HuH-7.5 (cell line): ENCODE measurements around the gene CIROP.

Source experiments
- DNase-seq: peaks from one replicate; pipeline ENCODE4 v3.0.0; 2011; ENCODE audit warnings: low spot score

The CIROP gene

DNA sequence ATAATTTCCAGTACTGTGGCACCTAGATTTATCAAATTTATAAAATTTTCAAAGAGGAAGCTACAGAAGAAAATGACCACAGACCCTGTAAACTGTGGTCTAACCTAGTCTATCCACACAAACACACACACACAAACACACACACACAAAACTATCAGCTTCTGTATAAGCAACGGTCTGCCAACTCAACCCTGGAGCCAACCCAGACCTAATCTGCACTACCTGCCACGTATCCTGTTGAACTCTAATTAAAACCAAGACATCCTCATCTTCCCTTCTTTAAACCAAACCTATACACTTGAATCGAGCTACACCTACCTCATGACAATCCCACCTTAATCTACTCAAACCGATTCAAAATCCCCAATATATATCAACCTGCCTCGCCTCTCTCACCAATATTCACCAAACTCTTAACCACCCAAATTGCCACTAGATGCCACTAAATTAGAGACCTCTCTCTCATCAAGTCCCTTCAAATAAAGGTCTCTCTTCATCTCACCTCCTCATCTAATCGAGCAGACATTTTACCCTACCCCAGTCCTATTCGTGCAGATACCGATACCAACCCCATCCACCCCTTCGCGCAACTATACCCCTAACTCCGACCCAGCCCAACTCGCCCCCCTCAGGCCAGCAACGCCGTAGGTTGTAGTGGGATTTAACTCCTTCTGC lies 10.7 kb downstream of the CIROP start:
- no peak for DNase-seq

DNA sequence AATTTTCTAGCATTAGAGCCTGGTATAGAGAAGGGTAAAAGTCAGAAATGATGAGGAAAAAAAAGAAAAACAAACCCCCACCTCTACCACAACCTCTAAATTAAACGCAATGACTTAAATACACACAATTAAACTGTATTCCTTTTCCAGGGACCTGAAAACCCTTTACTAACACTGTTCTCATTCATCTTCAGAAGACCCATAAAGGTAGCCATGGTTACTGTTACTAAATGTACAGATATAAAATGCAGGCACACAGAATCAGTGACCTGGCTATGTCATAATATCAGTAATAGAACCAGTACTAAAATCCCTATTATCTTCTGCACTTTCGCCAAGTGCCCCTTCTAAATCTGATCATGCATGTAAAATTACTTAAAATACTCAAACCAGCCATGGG lies 11.3 kb downstream of the CIROP start:
- no peak for DNase-seq

DNA sequence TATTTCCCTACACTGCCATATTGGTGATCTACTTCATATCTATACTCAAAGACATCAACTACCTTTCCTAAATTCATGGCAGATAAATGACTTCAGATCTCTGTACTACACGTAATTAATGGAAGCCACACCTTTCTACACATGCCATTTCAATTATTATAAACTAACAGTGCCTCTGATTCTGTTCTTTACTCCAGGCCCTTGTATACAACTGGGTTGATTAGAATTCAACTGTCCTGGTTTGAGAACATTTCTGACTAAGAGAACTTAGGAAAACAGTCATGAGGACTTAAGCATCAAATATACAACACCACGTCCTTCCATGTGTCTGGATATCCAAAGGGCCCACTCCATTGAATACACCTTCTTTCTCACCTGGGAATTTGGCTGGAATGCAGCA lies 11.7 kb downstream of the CIROP start:
- no peak for DNase-seq

DNA sequence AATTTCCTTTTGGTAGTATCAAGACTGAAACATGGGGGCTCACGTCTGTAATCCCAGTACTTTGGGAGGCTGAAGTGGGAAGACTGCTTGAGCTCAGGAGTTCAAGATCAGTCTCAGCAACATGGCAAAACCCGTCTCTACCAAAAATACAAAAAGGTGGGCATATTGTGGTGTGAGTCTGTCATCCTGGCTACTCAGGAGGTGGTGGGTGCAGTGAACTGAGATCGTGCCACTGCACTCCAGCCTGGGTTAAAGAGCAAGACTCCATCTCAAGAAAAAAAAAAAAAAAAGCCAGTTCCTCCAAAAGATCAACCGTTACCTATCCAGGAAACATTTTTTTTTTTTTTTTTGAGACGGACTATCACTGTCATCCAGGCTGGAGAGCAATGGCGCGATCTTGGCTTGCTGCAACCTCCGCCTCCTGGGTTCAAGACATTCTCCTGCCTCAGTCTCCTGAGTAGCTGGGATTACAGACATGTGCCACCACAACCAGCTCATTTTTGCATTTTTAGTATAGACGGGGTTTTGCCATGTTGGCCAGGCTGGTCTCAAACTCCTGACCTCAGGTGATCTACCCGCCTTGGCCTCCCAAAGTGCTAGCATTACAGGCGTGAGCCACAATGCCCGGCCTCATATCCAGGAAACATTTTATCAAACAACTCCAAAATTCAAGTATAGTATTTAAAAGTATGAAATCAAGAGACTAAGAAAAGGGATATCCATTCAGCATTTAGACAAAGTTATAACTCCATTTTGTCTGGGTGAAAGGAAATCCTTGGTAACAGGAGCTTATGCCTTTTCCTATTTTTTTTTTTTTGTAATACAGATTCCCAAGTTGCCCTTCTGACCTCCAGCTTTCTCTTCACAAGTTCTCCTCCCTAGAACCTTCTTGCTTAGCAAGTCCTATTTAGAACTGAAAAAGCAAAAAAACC lies 13.2 kb downstream of the CIROP start:
- DNase-seq, result no peak

DNA sequence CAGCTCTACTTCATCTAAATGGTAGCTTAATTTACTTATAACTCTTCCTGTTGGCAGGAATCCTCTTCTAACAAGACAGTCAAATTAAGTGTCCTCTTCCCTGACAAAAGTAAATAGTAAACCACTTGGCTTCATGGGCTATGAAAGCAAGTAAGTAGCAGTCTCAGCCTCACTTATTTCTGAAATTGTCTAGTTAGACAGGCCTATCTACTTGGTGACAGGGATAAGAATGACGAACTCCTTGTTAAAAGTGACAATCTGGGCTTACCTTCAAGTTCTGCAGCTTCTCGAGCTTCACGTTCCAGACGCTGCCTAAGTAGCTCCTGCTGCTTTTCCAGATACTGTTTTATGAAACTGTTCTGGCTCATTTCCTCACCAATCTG lies 14.5 kb downstream of the CIROP start:
- no peak for DNase-seq

DNA sequence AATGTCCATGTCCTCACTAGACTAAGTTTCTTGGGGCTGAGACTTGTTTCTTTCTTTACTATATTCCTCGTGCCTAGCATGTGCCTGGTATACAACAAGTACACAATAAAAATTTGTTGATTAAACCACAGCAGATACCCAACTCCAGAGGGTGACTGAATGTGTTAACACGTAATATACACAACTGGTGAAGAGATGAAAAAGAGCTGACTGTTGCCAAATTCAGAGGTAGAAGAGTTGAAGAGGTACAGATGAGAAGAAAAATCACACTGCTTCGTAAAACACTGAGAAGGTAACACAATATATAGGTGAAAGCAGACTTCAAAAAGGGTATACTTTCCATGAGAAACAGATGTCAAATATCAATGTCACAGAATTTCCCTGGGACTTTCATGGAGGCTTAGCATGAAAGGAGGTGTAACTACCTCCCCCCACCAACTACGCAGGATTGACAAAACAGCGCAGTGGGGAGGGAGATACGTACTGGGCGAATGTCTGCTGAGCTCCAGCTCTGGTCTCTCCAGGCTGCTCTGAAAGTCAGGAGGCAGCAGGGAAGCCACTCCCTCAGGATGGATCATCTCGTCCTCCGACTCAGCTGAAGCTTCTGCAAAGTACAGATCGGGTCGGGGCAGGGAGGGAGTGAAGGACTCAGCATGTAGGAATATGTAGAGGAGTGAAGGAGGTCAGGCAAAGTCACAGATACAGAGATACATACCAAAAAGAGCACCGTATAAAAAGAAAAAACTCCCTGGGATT lies 15.1 kb downstream of the CIROP start:
- no peak for DNase-seq

DNA sequence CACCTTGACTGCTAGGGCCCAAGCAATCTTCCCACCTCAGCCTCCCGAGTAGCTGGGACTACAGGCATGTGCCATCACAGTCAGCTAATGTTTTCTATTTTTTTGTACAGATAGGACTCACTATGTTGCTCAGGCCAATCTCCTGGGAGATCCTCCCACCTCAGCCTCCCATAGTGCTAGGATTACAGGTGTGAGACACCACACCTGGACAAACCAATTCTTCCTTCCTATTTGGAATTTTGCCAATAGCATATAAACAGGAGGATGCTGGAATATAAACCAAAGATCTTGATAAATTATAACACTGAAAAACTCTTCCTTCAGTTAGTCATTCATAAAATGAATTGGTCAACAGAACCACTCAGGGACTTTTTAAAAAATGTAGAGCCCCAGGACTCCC lies 18.2 kb downstream of the CIROP start:
- no peak for DNase-seq

DNA sequence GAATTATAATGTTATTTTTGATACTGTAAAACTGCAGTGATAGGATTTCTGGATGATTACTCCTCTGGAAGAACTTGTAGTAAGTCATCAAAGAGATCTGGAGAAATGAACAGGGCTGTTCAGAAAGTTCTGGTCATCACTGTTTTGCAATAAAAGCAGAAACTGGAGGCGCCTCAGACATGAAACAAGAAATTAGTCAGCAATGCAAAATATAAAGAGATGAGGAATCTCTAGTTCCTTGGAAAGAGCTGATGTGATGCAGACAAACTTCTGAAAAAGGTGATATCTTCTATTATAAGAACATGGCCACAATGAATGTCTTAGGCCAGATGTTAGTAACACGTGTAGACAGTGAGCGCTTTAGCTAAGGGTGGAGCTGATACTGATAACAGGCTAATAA lies 19.3 kb downstream of the CIROP start:
- no peak for DNase-seq

DNA sequence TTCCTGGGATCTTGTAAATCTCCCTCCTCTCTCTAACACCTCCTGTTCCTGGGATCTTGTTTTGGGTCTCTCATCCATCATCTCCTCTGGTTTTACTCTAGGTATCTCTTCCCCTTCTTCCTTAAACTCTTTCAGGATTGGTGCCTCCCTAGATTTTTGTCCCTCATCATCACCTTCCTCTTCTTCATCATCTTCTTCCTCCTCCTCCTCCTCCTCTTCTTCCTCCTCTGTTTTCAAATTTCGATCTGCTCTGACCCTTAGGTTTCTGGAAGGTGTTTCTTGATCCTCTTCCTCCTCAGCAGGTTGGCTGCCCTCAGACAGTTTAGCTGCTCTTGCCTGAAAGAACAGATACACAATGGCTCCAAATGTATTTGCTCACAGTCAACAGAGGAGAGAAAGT lies 24.3 kb downstream of the CIROP start:
- no peak for DNase-seq

DNA sequence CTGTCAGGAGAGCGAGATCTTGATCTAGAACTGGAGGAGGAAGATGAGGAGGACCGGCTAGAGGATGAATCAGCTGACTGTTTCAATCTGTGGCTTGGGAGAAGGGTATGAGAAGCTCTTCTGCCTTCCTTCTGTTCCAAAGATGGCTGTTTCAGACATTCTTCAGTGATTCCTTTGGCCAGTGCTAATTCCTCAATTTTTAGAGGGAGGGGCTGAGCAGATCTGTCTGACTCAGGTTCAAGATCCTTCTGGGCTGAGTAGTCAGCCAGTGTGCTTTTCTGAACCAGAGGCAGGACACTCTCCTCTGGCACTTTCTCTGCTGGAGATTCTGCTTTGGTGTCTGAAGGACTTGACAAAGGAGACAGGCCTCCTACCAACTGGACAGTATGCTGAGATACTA lies 25.1 kb downstream of the CIROP start:
- no peak for DNase-seq

DNA sequence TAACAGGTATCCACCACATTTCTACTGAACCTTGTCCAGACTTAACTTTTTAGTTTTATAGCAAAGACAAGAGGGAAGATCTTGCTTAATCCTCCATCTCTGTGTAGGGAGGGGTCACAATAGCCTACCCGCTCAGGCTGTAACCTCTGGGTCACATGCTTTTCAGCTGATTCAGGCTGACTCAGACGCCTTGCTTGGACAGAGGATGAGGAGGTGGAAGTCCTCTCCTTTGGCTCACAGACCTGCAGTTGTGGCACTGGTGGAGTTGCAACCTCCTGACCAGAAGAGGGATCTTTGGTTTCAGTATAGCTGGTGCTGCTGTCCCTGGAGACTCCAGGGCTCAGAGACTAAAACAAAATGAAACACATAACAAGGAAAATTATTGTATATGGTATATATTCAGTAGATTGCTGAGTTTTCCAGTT lies 26.1 kb downstream of the CIROP start:
- no peak for DNase-seq

DNA sequence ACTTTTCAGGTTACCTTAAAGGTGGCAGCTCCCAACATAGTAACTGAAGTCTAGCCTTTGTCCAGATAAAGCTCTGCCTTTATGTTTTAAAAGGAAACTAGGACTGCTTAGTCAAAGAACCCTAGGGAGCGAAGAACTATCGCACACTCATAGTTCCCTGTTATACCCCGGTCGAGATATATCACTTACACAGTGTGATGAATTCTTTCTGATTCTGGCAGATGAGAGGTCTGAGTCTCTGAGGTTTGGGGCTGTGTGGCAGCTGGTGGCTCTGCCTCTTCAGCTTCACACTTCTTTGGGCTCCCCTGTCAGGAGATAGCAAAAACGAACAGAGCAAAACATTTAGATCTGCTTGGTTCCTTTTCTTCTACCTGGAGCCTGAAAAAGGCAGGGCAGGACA lies 26.8 kb downstream of the CIROP start:
- DNase-seq, result no peak

DNA sequence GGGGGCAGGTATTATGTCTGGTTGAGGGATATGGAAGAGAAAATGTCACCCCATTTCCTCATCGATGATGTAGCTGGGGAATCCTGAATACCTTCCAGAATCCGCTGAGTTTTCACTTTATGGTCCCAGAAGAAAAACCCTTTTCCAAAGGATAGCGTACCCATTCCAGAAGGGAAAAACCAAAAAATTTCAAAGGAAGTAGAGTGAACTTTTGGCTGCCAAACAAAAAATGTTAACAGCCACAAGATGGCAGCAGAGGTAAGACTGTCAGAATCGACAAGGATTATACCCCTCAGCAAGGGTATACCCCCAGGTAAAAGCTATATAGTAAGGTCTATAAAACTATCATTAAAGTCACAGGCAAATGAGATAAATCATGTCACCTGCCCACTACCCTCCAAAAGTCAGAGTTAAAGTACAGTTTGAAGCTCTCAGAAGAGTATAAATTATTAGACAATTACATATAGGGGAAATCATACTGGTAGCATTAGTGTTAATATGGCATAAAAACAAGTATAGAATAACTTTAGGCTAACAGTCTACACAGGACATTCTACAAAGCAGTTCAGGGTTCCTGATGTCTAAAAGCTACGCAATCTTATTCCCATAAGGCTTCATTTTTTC lies 27.9 kb downstream of the CIROP start:
- DNase-seq, result no peak

DNA sequence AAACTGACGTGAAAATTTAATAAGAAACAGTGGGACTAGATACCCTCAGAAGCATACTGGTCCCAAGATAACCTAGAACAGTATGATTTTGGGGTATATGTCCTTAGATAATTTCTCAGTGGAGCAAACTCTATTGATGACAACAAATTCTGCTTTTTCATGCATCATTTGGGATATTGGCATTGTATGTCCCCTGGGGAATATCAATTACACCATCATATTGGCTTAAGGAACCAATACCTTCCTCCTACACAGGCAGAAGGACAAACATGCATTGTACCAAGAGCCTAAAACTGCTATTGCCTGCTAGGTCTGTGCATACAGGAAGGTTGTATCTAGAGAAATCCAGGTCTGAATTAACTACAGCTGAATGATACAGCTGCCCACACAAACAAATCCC lies 29.9 kb downstream of the CIROP start:
- no peak for DNase-seq

DNA sequence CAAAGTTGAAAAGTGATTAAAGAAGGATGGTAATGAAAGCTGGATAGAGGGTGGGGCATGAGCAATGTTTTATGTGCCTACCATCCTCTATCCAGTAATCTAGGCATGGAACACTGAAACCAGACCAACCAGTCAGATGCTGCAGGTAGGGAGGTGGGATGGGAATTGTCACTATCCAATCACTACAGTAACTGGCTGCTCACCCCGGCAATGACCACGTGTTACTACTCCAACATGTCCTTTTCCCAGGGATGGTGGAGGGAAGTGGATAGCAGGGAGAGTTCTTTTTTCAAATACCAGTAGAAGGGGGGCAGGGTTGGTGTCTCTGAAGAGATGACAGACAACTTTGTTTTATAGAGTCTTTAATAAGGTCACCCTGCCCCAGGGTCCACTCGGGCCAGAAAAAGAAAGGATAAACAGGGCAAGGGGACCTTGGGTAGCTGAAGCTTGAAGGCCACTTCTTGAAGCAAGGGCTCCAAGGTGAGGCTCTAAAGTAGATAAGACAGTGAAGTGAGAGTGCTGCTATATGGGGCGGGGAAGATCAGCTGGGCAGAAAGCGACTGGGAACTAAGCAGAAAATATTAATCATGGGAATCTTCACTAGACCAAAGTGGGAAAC lies 32.8 kb downstream of the CIROP start:
- no peak for DNase-seq

DNA sequence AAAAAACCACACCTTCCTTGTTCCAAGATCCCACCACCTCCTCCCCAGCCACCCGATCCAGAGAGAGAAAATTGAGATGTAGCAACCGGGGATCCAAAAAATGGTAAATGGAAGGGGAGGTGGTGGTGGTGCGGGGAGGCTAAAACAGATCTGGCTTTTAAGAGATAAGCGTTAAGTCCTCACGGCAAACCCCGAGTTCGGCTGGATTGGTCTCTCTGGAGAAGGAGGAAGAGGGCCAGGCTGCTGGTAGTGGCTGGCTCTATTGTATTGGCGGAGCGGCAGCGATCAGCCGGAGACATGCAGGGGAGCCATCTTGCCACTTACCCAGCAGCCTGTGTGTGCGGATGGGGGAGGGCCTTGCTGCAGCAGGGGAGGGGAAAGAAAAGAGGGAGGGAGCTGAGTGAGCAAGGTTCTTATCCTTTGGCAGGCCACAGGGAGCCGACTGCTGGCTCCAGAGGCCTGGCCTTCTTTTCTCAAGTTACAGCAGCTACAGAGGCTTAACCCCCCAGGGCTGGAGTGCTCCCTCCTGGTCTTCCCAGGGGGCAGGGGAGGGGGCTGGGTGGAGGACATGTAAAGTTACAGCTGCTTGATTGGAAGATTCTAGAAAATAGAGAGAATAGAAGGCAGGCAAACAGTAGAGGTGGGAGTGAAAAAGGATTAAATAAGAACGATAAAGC lies 33.4 kb downstream of the CIROP start:
- peak; percentile 81 for DNase-seq

DNA sequence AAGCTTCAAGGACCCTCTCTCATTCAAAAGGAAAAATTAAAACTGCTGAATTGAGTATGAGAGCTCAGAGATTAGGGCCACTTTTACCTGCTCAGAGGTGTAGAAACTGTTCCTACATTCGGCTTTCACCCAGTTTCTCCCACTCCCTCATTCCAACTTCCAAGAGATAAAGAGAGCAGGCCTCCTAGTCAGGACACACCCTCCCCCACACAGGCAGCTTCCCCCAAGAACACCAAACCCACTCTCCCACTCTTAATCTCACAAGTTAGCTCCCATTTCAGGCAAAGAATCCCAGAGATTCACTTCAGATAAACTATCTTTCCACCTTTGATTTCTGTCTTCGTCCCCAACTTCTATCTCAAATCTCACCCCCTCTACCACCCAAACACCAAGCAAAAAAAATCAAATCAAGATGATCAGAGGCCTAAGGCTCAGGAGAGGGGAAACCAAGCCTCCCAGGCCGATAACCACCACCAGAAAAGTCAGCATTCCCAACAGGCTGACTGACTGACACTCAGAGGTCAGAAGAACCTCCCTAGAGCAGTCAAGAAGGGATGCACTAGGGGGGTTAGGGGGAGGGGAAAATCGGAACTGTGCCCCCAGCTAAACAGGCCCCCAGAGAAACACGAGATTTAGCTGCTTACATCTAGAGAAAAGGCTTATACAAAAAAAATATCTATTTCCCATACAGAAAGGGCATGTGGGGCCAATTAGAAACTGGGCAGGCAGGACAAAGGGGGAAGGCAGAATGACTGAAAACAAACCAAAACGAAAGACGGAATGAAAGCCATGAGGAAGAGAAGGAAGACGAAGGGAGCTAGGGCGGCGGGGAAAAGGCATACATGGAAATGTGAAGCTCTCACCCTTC lies 34.3 kb downstream of the CIROP start:
- no peak for DNase-seq

DNA sequence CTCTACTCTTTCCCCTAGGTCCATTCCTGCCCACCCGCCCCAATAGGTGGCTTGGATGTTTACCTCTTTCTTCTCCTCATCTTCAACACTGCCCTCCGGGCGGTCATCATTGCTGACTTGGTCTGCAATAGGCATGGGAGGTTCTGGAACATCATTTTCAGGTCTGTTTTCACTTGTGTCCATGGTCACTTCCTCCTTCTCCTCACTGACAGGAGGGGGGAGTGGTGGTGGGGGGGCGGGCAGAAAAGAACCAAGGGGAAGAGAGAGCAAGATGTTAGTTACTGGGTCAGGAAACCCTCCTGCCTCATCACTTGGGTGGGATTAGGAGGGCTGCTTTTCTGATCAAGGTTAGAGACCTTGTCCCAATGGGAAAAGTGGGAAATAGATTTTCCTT lies 35.4 kb downstream of the CIROP start:
- DNase-seq, result no peak

DNA sequence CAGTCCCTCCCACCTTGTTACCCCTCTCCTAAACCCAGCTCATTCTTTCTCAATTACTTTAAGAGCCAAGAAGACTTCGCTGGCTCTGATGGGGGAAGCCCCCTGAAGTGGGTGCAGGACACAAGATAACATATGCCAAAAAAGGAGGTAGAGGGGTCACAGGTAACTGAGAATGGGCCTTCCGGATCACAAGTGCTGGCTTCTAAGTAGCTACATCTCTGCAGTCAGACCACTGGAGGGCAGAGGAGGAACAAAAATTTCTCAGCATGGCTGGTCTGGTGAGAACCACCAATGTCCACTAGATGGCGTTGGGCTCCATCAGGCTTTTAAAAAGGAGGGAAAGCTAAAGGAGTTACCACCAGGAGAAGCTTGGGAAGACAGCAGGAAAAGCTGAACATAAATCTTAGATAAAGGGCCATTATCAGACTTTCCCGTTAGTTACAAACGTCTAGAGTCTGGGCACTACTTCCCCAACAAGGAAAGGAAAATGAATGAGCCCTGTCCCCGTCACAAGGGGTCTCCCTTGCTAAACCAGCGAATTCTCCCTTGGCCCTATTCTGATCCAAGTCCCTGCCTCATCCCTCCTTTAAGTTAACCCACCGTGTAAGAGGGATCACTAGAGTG lies 35.9 kb downstream of the CIROP start:
- DNase-seq, result peak; percentile 86
